Upper lobe of right lung (tissue), 1 donor: Measurements from ENCODE around the gene AFDN. TPM values are rescaled to one million over a fixed set of nuclear protein-coding genes. Genes with fewer than 3 reads are reported as not detected.

Source experiments
- ATAC-seq: fragments of 200-7000 bp; cut with Tn5 transposase; one replicate; pipeline ENCODE4 v1.9.1; 2020; ENCODE audit warnings: mild to moderate bottlenecking, moderate library complexity
- DNase-seq: peaks from one replicate; pipeline ENCODE4 v3.0.0-alpha.2; 2020
- H3K27ac ChIP-seq: fragments of 200-600 bp; one replicate; pipeline ENCODE4 v1.8.0; 2022
- H3K27me3 ChIP-seq: fragments of 200-600 bp; one replicate; pipeline ENCODE4 v1.8.0; 2022; ENCODE audit warnings: mild to moderate bottlenecking
- H3K36me3 ChIP-seq: fragments of 200-600 bp; one replicate; pipeline ENCODE4 v1.8.0; 2022
- H3K4me1 ChIP-seq: fragments of 200-600 bp; one replicate; pipeline ENCODE4 v1.8.0; 2022
- H3K4me3 ChIP-seq: fragments of 200-600 bp; one replicate; pipeline ENCODE4 v1.8.0; 2022; ENCODE audit warnings: mild to moderate bottlenecking
- H3K9me3 ChIP-seq: fragments of 200-600 bp; one replicate; pipeline ENCODE4 v1.8.0; 2022
- intact Hi-C: fragments of 100-400 bp; cut with DNase I; formaldehyde crosslinking; loops from one replicate; pipeline ENCODE4 v1.11.0; 2022
- total RNA-seq: library from RNA; stranded (reverse); fragmentation: NEBNext Ultra II Directional; extraction: Animal tissue kit (Norgen Biotek cat#: 25700); gene quantifications from one replicate; pipeline ENCODE4 v1.2.1, GENCODE V29; 2021
- TF ChIP-seq, protein P1 (sequence below): fragments of 200-600 bp; IDR thresholded peaks from one replicate; pipeline ENCODE4 v1.8.0; 2022; ENCODE audit warnings: antibody characterized with exemption
- donor health status: DM: no; HTN: yes; CAD: no; lungs with severe emphysema.

AFDN gene
- total RNA-seq, 1 donor from 2014 or later, result 179 TPM

GRCh38 chr6:168016176-168016620, 189.5 kb downstream of the AFDN start:
- no peak for ATAC-seq
- DNase-seq, result no peak
- Histone ChIP-seq H3K27me3 (no peaks in the 10 kb centered on the region), H3K4me1 (no peaks in the 10 kb centered on the region), H3K9me3 (peaks cover 11% of the 10 kb centered on the region), H3K27ac (no peak overlapping the region), H3K36me3 (no peaks in the 10 kb centered on the region), H3K4me3 (no peak overlapping the region)
- TF ChIP-seq, protein P1, sequence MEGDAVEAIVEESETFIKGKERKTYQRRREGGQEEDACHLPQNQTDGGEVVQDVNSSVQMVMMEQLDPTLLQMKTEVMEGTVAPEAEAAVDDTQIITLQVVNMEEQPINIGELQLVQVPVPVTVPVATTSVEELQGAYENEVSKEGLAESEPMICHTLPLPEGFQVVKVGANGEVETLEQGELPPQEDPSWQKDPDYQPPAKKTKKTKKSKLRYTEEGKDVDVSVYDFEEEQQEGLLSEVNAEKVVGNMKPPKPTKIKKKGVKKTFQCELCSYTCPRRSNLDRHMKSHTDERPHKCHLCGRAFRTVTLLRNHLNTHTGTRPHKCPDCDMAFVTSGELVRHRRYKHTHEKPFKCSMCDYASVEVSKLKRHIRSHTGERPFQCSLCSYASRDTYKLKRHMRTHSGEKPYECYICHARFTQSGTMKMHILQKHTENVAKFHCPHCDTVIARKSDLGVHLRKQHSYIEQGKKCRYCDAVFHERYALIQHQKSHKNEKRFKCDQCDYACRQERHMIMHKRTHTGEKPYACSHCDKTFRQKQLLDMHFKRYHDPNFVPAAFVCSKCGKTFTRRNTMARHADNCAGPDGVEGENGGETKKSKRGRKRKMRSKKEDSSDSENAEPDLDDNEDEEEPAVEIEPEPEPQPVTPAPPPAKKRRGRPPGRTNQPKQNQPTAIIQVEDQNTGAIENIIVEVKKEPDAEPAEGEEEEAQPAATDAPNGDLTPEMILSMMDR, result no peak
- intact Hi-C loops, result no loop called here

DNA sequence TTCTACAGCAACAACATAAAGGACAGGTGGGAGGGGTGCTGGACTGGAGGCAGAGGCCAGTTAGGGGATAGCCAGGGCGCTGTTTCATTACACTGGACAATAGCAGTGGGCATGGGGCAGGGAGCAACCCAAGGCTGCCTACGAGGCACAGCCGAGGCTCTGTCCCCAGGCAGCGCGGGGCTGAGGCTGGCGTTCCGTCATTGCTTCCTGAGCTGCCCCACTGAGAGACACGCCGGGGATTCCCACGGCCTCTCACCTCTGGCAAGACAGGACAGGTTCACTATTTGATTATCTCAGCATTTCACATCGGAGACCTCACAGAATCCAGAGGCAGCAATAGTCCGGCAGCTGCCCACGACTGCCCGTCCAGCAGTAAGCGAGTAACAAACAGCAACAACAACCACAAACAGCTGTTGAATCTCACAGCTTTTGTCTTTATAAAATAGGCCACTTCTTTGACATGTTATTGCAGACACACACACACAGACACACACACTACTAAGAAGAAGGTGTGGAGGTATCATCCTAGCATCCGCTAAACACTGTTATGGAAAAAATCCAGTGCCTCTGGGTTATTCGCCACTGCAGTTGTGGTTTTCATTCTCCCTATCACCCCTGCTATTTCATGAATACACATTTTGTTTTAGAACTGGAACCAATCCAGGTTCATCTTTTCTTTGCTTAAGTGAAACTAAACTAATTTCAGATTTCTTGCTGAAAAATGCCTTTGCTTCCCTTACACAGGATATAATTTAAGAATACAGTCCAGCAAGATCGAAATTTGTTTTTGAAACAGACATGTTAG, 190.2 kb downstream of the AFDN start:
- TF ChIP-seq, protein P1, result no peak
- H3K27ac ChIP-seq, result no peak overlapping the region

DNA sequence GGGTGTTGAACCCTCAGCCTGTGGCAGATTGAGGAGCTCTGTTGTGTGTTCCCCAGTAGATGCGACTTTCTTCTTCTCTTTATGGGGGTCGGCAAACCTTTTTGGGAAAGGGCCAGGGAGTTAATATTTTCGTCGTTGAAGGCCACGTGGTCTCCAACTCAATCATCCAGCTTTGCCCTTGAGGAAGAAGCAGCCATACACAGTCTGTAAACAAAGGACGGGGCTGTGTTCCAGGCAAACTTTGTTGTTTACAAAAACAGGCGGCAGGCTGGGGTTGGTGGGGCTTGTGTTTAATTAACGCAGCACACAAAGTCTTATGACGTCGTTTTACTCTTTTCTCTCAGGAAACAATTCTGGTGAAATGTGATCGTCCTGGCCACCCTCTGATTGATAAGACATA, 190.9 kb downstream of the AFDN start:
- H3K27ac ChIP-seq, result no peak overlapping the region
- DNase-seq, result no peak

More for the DNA sequence above, 190.2 kb downstream of the AFDN start:
- DNase-seq (no peak), ATAC-seq (no peak)
- no peaks in the 10 kb centered on the region for H3K36me3 ChIP-seq
- intact Hi-C loops, result no loop called here
- no peaks in the 10 kb centered on the region for H3K27me3 ChIP-seq
- H3K9me3 ChIP-seq, result peaks cover 4% of the 10 kb centered on the region
- H3K4me3 ChIP-seq, result no peak overlapping the region
- no peaks in the 10 kb centered on the region for H3K4me1 ChIP-seq

GRCh38 chr6:168018664-168019063, 192.0 kb downstream of the AFDN start:
- H3K36me3 ChIP-seq, result no peaks in the 10 kb centered on the region
- H3K27me3 ChIP-seq, result no peaks in the 10 kb centered on the region
- ATAC-seq (no peak), DNase-seq (no peak)
- no peak overlapping the region for H3K27ac ChIP-seq
- no peaks in the 10 kb centered on the region for H3K9me3 ChIP-seq
- no peak overlapping the region for H3K4me3 ChIP-seq
- intact Hi-C loops, result no loop called here
- no peaks in the 10 kb centered on the region for H3K4me1 ChIP-seq
- TF ChIP-seq, protein P1, result no peak

More for the DNA sequence above, 190.9 kb downstream of the AFDN start:
- intact Hi-C loops, result no loop called here
- no peaks in the 10 kb centered on the region for H3K36me3 ChIP-seq
- no peaks in the 10 kb centered on the region for H3K9me3 ChIP-seq
- TF ChIP-seq, protein P1, result no peak
- H3K4me3 ChIP-seq, result no peak overlapping the region
- ATAC-seq, result no peak
- H3K4me1 ChIP-seq, result no peaks in the 10 kb centered on the region
- no peaks in the 10 kb centered on the region for H3K27me3 ChIP-seq

- TF ChIP-seq, protein P1, result no peak
- Histone ChIP-seq H3K27me3 (no peaks in the 10 kb centered on the region), H3K27ac (no peak overlapping the region), H3K36me3 (no peaks in the 10 kb centered on the region), H3K4me3 (no peak overlapping the region), H3K4me1 (no peaks in the 10 kb centered on the region), H3K9me3 (no peaks in the 10 kb centered on the region)
- DNase-seq (no peak), ATAC-seq (no peak)
- intact Hi-C loops, result no loop called here
These were observed 193.5 kb downstream of the AFDN start for GRCh38 chr6:168020242-168020641.
